ENCODE measurements around the gene TRA2A. TPM values are rescaled to one million over a fixed set of nuclear protein-coding genes. Genes with fewer than 3 reads are reported as not detected.

TRA2A gene
- total RNA-seq, 1 donor from 2014 or later, result 86.0 TPM

DNA sequence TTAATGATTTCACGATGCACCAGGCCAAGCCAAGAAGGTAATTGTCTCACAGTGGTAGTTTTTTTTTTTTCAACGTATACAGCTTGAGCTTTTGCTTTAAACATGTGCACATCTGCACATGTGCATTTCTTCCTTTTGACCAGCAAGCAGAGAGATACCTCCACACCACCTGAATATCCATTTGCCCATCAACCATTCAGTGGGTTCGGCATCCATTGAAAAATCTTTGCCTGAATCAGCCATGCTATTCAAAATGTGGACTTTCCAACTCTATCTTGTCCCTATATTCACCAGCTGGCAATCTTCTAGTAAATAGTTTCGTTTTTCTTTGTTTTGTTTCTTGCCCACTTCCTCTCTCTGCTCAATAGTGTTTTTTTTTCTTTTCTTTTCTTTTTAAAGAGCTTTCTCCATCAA lies 7.7 kb upstream of the TRA2A start:
- Mint-ChIP-seq H3K4me3 (ENCODE audit: unreplicated experiment) (no peak overlapping the region), H3K27me3 (ENCODE audit: low read depth, unreplicated experiment) (no peaks in the 10 kb centered on the region), H3K27ac (ENCODE audit: unreplicated experiment) (no peak overlapping the region), H3K4me1 (ENCODE audit: low read depth, unreplicated experiment) (no peaks in the 10 kb centered on the region), H3K36me3 (ENCODE audit: low read depth, unreplicated experiment) (no peaks in the 10 kb centered on the region), H3K9me3 (ENCODE audit: unreplicated experiment) (no peaks in the 10 kb centered on the region)
- H3K27me3 ChIP-seq (ENCODE audit: insufficient read depth, low read length), result no peaks in the 10 kb centered on the region
- H3K79me2 ChIP-seq (ENCODE audit: insufficient read depth, low read length), result no peaks in the 10 kb centered on the region
- no peak overlapping the region for H2AFZ ChIP-seq (ENCODE audit: low read depth, low read length)
- H3K4me3 ChIP-seq (ENCODE audit: insufficient read depth, low read depth, low read length), result no peak overlapping the region
- FAIRE-seq (no peak), DNase-seq (ENCODE audit: low read depth) (no peak)
- H4K20me1 ChIP-seq (ENCODE audit: insufficient read depth, low read length), result no peaks in the 10 kb centered on the region
- H3K4me2 ChIP-seq (ENCODE audit: low read length), result no peak overlapping the region
- TF ChIP-seq, protein P1, sequence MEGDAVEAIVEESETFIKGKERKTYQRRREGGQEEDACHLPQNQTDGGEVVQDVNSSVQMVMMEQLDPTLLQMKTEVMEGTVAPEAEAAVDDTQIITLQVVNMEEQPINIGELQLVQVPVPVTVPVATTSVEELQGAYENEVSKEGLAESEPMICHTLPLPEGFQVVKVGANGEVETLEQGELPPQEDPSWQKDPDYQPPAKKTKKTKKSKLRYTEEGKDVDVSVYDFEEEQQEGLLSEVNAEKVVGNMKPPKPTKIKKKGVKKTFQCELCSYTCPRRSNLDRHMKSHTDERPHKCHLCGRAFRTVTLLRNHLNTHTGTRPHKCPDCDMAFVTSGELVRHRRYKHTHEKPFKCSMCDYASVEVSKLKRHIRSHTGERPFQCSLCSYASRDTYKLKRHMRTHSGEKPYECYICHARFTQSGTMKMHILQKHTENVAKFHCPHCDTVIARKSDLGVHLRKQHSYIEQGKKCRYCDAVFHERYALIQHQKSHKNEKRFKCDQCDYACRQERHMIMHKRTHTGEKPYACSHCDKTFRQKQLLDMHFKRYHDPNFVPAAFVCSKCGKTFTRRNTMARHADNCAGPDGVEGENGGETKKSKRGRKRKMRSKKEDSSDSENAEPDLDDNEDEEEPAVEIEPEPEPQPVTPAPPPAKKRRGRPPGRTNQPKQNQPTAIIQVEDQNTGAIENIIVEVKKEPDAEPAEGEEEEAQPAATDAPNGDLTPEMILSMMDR (IDR thresholded peaks at IDR 0.05; ENCODE audit: insufficient read depth, low read depth, low read length), result no peak
- no peaks in the 10 kb centered on the region for H3K4me1 ChIP-seq (ENCODE audit: insufficient read depth, low read length)
- no peak overlapping the region for H3K9ac ChIP-seq (ENCODE audit: low read length)
- H3K27ac ChIP-seq (ENCODE audit: low read depth, low read length), result no peak overlapping the region
- no peaks in the 10 kb centered on the region for H3K36me3 ChIP-seq (ENCODE audit: insufficient read depth, low read length)
- no peaks in the 10 kb centered on the region for H3K9me3 ChIP-seq (ENCODE audit: insufficient read depth, low read depth, low read length)

DNA sequence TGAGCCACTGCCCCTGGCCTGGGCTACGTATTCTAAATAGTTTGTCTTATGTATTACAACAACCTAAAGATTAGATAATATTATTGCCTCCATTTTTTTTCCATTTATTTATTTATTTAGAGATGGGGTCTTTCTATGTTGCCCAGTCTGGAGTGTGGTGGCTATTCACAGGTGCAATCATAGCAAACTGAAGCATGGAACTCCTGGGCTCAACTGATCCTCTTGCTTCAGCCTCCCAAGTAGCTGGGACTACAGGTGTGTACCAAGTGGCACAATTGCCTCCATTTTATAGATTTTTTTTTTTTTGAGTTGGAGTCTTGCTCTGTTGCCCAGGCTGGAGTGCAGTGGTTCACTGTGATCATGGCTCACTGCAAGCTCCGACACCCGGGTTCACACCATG lies 6.5 kb upstream of the TRA2A start:
- TF ChIP-seq EZH2 (IDR thresholded peaks at IDR 0.05; ENCODE audit: insufficient read depth, low read length), result no peak
- TF ChIP-seq, protein P1 (IDR thresholded peaks at IDR 0.05; ENCODE audit: insufficient read depth, low read depth, low read length), result no peak

DNA sequence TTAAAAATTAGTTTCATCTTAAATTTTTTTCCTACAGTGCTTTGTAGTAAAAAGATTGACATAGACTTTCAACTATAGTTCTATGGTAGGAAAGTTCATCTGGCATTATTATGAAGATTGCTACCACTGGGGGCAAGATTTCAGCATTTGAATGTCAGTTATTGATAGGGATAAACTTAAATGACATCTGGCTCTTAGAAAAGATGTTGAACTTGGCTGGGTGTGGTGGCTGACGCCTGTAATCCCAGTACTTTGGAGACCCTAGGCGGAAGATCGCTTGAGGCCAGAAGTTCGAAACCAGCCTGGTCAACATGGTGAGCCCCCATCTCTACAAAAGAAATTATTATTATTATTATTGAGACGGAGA lies 1.4 kb upstream of the TRA2A start:
- Histone ChIP-seq H3K4me3 (ENCODE audit: insufficient read depth, low read depth, low read length) (no peak overlapping the region), H3K4me1 (ENCODE audit: insufficient read depth, low read length) (peaks cover 10% of the 10 kb centered on the region), H3K9me3 (ENCODE audit: insufficient read depth, low read depth, low read length) (no peaks in the 10 kb centered on the region), H4K20me1 (ENCODE audit: insufficient read depth, low read length) (peaks cover 33% of the 10 kb centered on the region), H3K79me2 (ENCODE audit: insufficient read depth, low read length) (peaks cover 37% of the 10 kb centered on the region), H3K27me3 (ENCODE audit: insufficient read depth, low read length) (no peaks in the 10 kb centered on the region), H3K36me3 (ENCODE audit: insufficient read depth, low read length) (no peaks in the 10 kb centered on the region), H3K27ac (ENCODE audit: low read depth, low read length) (no peak overlapping the region), H3K9ac (ENCODE audit: low read length) (no peak overlapping the region), H3K4me2 (ENCODE audit: low read length) (no peak overlapping the region), H2AFZ (ENCODE audit: low read depth, low read length) (no peak overlapping the region)
- Mint-ChIP-seq H3K4me1 (ENCODE audit: low read depth, unreplicated experiment) (peaks cover 12% of the 10 kb centered on the region), H3K9me3 (ENCODE audit: unreplicated experiment) (no peaks in the 10 kb centered on the region), H3K27ac (ENCODE audit: unreplicated experiment) (no peak overlapping the region), H3K27me3 (ENCODE audit: low read depth, unreplicated experiment) (no peaks in the 10 kb centered on the region), H3K36me3 (ENCODE audit: low read depth, unreplicated experiment) (peaks cover 1% of the 10 kb centered on the region), H3K4me3 (ENCODE audit: unreplicated experiment) (peak overlapping the region; percentile 41)
- TF ChIP-seq, protein P1 (IDR thresholded peaks at IDR 0.05; ENCODE audit: insufficient read depth, low read depth, low read length), result no peak
- TF ChIP-seq EZH2 (IDR thresholded peaks at IDR 0.05; ENCODE audit: insufficient read depth, low read length), result no peak
- DNase-seq (ENCODE audit: low read depth) (no peak), FAIRE-seq (no peak)

More for the DNA sequence above, 6.5 kb upstream of the TRA2A start:
- Mint-ChIP-seq H3K9me3 (ENCODE audit: unreplicated experiment) (no peaks in the 10 kb centered on the region), H3K27ac (ENCODE audit: unreplicated experiment) (no peak overlapping the region), H3K36me3 (ENCODE audit: low read depth, unreplicated experiment) (no peaks in the 10 kb centered on the region), H3K4me3 (ENCODE audit: unreplicated experiment) (no peak overlapping the region), H3K4me1 (ENCODE audit: low read depth, unreplicated experiment) (no peaks in the 10 kb centered on the region), H3K27me3 (ENCODE audit: low read depth, unreplicated experiment) (no peaks in the 10 kb centered on the region)
- no peaks in the 10 kb centered on the region for H3K4me1 ChIP-seq (ENCODE audit: insufficient read depth, low read length)
- no peak overlapping the region for H3K4me2 ChIP-seq (ENCODE audit: low read length)
- no peaks in the 10 kb centered on the region for H3K36me3 ChIP-seq (ENCODE audit: insufficient read depth, low read length)
- FAIRE-seq, result no peak
- H3K27me3 ChIP-seq (ENCODE audit: insufficient read depth, low read length), result no peaks in the 10 kb centered on the region
- no peaks in the 10 kb centered on the region for H3K9me3 ChIP-seq (ENCODE audit: insufficient read depth, low read depth, low read length)
- no peak overlapping the region for H3K27ac ChIP-seq (ENCODE audit: low read depth, low read length)
- no peak overlapping the region for H3K9ac ChIP-seq (ENCODE audit: low read length)
- H2AFZ ChIP-seq (ENCODE audit: low read depth, low read length), result no peak overlapping the region
- H4K20me1 ChIP-seq (ENCODE audit: insufficient read depth, low read length), result no peaks in the 10 kb centered on the region
- DNase-seq (ENCODE audit: low read depth), result no peak
- no peak overlapping the region for H3K4me3 ChIP-seq (ENCODE audit: insufficient read depth, low read depth, low read length)
- H3K79me2 ChIP-seq (ENCODE audit: insufficient read depth, low read length), result no peaks in the 10 kb centered on the region

Measured in astrocyte (in vitro differentiated cells and primary cell).